HG03095 (cell line): ENCODE measurements around the gene NIP7.

Source experiments
- ATAC-seq: cut with Tn5 transposase; IDR thresholded peaks from one replicate; pipeline ENCODE4 v1.9.1; 2021; ENCODE audit warnings: moderate library complexity; ENCODE audit not compliant: unreplicated experiment

The NIP7 gene

GRCh38 chr16:69384974-69385373 lies 45.4 kb downstream of the NIP7 start:
- ATAC-seq, result no peak

- no peak for ATAC-seq
Observed at GRCh38 chr16:69386596-69386995, 47.0 kb downstream of the NIP7 start.
